Hematopoietic multipotent progenitor cell treated with erythropoietin and hydrocortisone succinate and interleukin-3 and kit ligand, for 17 days (in vitro differentiated cells): ENCODE results near the gene GAGE13.
"Not testable (repeated sequence)": the region's sequence is repeated elsewhere in the genome, so short reads cannot be mapped to it uniquely, and the experiment has no call there.

Source experiments
- DNase-seq: peaks from one replicate; pipeline ENCODE4 v3.0.0-alpha.2; 2015; ENCODE audit warnings: low spot score

GAGE13 gene

GRCh38 chrX:49331282-49331681 lies at the start of gene GAGE13:
Gene GAGE13, plus strand, starts transcription at chrX:49331582. Its CDS starts 1,156 bp downstream, at chrX:49332738.
- DNase-seq, result not testable (repeated sequence)

- no peak for DNase-seq
Observed at GRCh38 chrX:49282647-49283011, 48.8 kb upstream of the GAGE13 start.

- DNase-seq, result no peak
Observed at GRCh38 chrX:49284212-49284611, 47.2 kb upstream of the GAGE13 start.

DNA sequence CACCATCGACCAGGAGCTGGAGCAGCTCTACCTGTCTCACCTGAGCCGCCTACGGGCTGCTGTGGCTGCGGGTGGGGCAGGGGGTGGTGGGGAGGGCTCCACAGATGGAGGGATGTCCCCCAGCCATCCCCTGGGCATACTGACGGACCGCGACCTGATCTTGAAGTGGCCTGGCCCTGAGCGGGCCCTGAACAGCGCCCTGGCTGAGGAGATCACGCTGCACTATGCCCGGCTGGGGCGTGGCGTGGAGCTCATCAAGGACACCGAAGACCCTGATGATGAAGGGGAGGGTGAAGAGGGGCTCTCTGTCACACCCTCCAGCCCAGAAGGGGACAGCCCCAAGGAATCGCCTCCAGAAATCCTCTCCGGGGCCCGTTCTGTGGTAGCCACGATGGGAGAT lies 45.2 kb upstream of the GAGE13 start:
- no peak for DNase-seq

DNA sequence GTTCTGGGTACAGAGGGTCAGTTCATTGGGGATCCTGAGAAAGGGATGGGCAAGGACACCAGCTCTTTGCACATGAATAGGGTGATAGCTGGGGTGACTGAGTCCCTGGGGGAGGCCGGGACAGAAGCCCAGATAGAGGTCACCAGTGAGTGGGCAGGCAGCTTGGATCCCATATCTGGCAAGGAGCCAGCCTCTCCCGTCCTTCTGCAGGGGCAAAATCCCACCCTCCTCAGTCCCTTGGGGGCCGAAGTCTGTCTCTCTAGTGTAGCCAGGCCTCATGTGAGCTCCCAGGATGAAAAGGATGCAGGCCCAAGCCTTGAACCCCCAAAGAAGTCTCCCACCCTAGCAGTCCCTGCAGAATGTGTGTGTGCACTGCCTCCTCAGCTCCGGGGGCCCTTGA lies 44.8 kb upstream of the GAGE13 start:
- no peak for DNase-seq

DNA sequence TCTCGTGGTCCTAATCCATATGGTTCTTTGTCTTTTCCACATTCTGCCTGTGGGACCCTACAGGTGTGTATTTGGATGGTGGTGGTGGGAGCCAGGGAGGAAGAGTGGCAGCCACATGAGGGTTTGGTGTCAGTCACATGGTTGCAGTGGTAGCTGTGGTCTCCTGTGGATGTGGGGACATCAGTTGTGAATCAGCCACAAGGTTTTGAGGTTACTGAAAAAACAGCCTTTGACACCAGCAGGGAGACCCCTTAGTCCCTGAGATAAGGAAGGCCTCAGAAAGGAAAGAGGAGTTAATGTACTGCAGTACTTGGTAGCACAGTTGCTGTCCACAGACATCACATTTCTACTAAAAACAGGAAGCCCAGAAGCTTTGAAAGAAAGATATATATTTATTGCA lies 43.7 kb upstream of the GAGE13 start:
- DNase-seq, result no peak

DNA sequence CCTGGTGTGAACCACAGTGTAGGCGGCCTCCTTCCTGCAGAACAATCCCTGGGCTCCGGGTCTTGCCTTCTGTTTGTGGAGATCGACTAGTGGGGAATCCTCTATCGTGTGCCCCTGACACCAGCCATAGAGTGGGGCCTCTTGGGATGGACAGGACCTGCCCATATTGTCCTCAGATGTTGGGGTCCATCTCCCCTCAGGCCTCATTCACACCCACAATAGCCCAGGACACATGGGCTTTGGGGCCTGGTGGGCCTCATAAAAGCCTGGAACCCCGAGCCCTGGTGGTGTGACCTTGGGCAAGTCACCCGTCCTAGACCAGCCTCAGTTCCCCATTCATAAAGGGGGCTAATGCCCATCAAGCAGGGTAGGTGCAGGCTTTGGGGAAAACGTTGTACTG lies 41.2 kb upstream of the GAGE13 start:
- no peak for DNase-seq

GRCh38 chrX:49291615-49292337 lies 39.6 kb upstream of the GAGE13 start:
- DNase-seq, result peak; percentile 55

DNA sequence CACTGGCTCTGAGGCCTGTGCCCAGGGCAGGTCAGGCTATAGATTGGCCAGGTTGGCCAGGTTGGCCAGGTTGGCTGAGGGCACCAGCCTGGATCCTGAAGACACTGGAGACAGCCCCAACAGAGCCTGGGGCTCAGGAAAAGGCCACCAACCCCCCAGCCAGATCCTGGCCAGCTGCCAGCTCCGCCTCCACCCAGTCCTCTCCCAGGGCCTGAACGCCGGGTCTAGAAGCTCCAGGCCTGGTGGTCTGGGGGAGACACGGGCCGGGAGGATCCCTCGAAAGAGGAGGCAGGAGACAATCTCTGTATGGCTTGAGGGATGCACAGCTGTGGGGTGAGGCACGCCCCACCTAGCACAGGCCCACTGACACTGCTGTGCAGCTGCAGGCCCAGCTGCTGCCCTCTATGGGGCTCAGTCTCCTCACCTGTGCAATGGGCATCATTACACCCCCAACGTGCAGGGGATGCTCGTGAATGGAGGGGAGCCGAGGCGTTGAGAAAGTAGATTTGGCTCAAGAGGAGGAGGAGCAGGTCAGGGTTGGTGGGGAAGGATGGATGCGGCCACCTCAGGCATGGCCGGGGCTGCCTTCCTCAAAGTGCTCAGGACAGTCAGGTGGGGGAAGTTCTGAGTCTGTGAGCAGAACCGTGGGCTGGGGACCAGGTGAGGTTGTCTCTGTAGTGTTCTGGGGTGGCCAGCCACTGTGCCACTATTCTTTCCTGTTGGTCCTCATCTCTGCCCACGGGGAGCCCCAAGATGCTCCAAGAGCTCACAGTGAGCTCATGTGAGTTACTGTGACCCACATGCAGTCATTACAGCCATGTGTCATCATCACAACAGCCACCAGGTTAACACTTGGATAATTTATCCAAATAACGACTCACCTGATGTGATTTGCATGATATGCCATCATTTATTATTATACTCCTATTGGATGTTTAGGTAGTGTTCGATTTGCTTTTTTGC lies 38.7 kb upstream of the GAGE13 start:
- no peak for DNase-seq

GRCh38 chrX:49299293-49299692 lies 32.1 kb upstream of the GAGE13 start:
- DNase-seq, result not testable (repeated sequence)

DNA sequence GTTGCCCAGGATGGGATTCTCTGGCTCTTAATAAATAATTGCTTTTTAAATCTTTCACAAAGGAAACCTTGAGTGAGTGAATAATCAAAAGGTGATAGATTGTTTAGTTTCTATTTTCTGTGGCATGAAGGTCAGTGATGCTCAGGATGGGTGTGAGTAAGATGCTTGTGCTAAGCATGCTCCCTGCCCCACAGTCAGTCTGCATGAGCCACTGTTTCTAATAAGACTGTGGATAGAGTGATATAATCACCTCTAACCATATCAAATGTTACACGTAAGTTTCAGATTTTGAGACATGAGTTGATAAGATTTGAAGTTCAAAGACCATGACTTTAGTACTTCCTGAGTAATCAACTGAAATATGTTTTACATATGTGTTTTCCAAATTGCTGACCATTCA lies 30.7 kb upstream of the GAGE13 start:
- DNase-seq, result no peak

DNA sequence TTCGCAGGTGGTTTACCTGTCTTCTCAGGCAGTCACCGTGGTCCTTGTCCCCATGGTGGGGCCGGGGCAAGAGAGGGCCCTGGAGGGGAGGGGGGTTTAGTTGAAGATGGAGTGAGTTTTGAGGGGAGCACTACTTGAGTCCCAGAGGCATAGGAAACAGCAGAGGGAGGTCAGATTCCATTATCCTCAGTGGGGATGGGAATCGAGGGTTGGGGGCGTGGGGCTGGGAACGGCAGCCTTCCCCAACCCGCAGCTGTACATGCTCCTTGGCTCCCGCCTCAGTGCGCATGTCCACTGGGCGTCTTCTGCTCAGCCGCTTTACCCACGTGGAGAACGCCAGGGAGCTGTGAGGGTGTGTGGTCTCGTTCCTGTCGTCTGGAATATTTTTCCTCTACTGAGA lies 28.0 kb upstream of the GAGE13 start, which contains the start of gene GAGE10:
GAGE10 (plus strand) TSS at position 301 of the 400 bp plus-strand sequence. CDS start 1,214 bp downstream, outside the sequence.
- no peak for DNase-seq

DNA sequence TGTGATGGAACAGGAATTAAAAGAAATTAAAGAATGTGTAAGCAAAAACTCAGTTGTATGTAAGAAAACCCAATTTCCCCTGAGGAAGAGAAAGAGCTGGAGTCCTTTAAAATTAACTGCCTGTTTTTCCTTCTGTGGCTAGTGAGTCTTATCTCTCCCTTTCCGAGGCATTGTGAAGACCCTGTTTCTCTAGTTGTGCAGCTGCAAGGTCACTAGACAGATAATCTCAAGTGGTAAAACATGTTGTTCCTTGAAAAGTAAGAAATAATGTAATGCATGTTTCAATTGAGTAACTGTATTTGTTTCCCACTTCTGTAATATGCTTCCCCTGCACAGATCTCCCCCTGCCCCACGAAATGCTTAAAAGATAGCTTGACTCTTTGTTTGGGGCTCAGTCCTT lies 23.6 kb upstream of the GAGE13 start:
- DNase-seq, result not testable (repeated sequence)

DNA sequence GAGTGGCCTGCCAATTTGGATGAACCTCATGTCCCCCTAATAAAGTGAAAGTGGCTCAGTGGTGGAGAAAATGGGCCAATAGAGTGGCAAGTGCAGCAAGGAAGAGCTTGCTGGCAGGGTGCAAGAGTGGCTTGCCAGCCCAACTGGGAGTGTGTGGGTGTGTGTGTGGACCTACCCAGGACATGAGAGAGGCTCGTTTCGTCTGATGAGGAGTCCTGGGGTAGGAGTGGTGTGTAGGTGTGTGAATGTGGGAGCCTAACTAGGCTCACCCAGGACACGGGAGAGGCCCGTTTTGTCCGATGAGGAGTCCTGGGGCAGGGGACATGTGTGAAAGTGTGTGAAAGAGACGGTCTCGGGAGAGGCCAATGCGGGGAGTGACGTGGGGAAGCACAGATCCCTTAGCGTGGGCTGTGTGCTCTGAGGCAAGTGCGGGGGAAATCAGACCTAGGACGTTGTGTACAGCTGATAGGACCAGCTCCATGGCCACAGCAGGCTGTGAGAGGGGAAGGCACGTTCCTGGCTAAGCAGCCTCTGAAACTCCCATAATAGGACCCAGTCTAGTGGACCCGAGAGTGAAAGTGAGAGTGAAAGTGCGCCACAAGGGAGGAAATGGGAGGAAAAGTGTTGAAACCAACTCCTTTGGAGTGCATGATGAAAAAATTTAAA lies 22.6 kb upstream of the GAGE13 start:
- no peak for DNase-seq

DNA sequence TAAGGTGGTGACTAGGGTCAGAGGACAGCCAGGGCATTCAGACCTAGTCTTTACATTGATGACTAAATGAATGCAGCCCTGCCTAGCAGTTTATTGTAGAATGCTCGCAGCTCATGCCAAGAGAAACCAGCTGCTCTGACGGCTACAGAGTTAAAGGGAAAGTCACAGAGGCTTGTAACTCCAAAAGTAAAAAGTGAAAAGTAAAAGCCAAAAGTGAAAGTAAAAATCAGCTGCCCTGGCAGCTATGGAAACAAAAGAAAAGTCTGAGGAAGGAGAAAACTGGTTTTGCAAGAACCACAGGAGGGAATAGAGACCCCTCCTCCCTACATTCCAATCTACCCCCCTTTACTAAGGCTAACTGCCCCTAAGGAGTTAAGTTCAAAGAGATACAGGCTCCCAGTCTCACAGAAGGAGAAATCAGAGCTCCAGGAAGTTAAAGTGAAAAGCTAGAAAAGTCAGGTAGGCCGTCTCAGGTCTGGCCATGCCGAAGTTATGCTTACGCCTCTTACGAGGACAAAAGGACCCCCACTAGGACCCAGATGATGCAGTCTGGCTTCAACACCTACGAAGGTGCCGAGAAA lies 21.9 kb upstream of the GAGE13 start:
- DNase-seq, result no peak

GRCh38 chrX:49310371-49310770 lies 21.0 kb upstream of the GAGE13 start:
- DNase-seq, result no peak

- DNase-seq, result no peak
Observed at GRCh38 chrX:49312176-49312575, 19.2 kb upstream of the GAGE13 start.

- DNase-seq, result no peak
Observed at GRCh38 chrX:49316085-49316484, 15.3 kb upstream of the GAGE13 start.

DNA sequence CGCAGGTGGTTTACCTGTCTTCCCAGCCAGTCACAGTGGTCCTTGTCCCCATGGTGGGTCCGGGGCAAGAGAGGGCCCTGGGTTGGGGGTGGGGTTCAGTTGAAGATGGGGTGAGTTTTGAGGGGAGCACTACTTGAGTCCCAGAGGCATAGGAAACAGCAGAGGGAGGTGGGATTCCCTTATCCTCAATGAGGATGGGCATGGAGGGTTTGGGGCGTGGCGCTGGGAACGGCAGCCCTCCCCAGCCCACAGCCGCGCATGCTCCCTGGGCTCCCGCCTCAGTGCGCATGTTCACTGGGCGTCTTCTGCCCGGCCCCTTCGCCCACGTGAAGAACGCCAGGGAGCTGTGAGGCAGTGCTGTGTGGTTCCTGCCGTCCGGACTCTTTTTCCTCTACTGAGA lies 9.6 kb upstream of the GAGE13 start, which contains the start of gene GAGE12J:
GAGE12J (plus strand) TSS at position 301 of the 400 bp plus-strand sequence. CDS start 1,157 bp downstream, outside the sequence.
- not testable (repeated sequence) for DNase-seq

- DNase-seq, result not testable (repeated sequence)
Observed at GRCh38 chrX:49322266-49322665, 9.1 kb upstream of the GAGE13 start.

DNA sequence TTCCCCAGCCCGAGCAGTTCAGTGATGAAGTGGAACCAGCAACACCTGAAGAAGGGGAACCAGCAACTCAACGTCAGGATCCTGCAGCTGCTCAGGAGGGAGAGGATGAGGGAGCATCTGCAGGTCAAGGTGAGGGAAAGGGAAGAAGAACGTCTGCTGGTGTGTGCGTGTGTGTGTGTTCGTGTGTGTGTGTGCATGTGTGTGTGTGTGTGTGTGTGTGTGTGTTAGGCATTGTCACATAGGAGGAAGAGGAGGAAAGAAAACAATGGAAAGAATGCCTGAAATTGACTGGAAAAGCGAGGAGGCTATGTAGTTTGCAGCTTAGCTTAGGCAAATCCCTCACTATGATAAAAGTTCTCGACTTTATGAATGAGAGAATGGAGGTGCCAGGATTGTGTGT lies 7.6 kb upstream of the GAGE13 start:
- DNase-seq, result not testable (repeated sequence)

- DNase-seq, result not testable (repeated sequence)
Observed at GRCh38 chrX:49330421-49330820, 961 bp upstream of the GAGE13 start.
